DOHH2 (cell line): ENCODE results near the gene IGBP1.
"Not testable (repeated sequence)": the region's sequence is repeated elsewhere in the genome, so short reads cannot be mapped to it uniquely, and the experiment has no call there.

ENCODE experiments used
- CTCF ChIP-seq: fragments of 200-600 bp; sonication (generic); IDR thresholded peaks from one replicate; pipeline ENCODE4 v1.5.1; 2014; ENCODE audit warnings: antibody characterized with exemption, mild to moderate bottlenecking, low read depth, low read length; ENCODE audit not compliant: poor library complexity, severe bottlenecking
- EZH2phosphoT487 ChIP-seq: fragments of 200-600 bp; sonication (generic); IDR thresholded peaks from 2 replicates; pipeline ENCODE4 v1.6.1; 2017; ENCODE audit warnings: borderline replicate concordance, mild to moderate bottlenecking, antibody characterized with exemption, low read length, moderate library complexity, mixed read lengths

GRCh38 chrX:70123014-70123413, 10.2 kb upstream of the IGBP1 start:
- not testable (repeated sequence) for TF ChIP-seq CTCF, EZH2phosphoT487
